Heart right ventricle (tissue), 16 donors: Measurements from ENCODE around the gene GALE. TPM values are rescaled to one million over a fixed set of nuclear protein-coding genes. Genes with fewer than 3 reads are reported as not detected.

Source experiments
- ATAC-seq, 8 donors: fragments of 200-7000 bp; cut with Tn5 transposase; one replicate each; pipeline ENCODE4 v1.9.1; 2020; ENCODE audit warnings: mild to moderate bottlenecking in 8 of 8, moderate library complexity in 8 of 8, moderate number of reproducible peaks in 1 of 8
- DNase-seq, 2 donors: peaks; one replicate each; pipeline ENCODE4 v3.0.0-alpha.2; 2020
- H3K27ac ChIP-seq, 10 donors: fragments of 200-600 bp; sonication (generic) in 2 of 10; one replicate each; pipeline versions ENCODE4 v1.5.0 to v1.8.0; 2020 to 2022; ENCODE audit warnings: mild to moderate bottlenecking in 3 of 10
- H3K27me3 ChIP-seq, 7 donors: fragments of 200-600 bp; one replicate each; pipeline ENCODE4 v1.8.0; 2021 to 2022; ENCODE audit warnings: mild to moderate bottlenecking in 2 of 7
- H3K36me3 ChIP-seq, 9 donors: fragments of 200-600 bp; sonication (generic) in 1 of 9; one replicate each; pipeline versions ENCODE4 v1.5.0 to v1.8.0; 2020 to 2022; ENCODE audit warnings: mild to moderate bottlenecking in 2 of 9
- H3K4me1 ChIP-seq, 9 donors: fragments of 200-600 bp; sonication (generic) in 1 of 9; one replicate each; pipeline versions ENCODE4 v1.5.0 to v1.8.0; 2020 to 2022; ENCODE audit warnings: mild to moderate bottlenecking in 4 of 9
- H3K4me3 ChIP-seq, 10 donors: fragments of 200-600 bp; sonication (generic) in 2 of 10; one replicate each; pipeline versions ENCODE4 v1.5.0 to v1.8.0; 2020 to 2022; ENCODE audit warnings: mild to moderate bottlenecking in 7 of 10, moderate library complexity in 2 of 10
- H3K9me3 ChIP-seq, 11 donors: fragments of 200-600 bp in 10 of 11; sonication (generic) in 2 of 11; one replicate each; pipeline versions ENCODE4 v1.5.0 to v1.8.0; 2013 to 2022; ENCODE audit warnings: mild to moderate bottlenecking in 2 of 11, control low read depth in 1 of 11, moderate library complexity in 1 of 11
- CTCF ChIP-seq, 9 donors: fragments of 200-600 bp; sonication (generic) in 2 of 9; IDR thresholded peaks; one replicate each; pipeline versions ENCODE4 v1.5.0 to v1.8.0; 2021 to 2022; ENCODE audit warnings: antibody characterized with exemption in 9 of 9, mild to moderate bottlenecking in 5 of 9, moderate library complexity in 1 of 9
- WGBS, 2 donors: extraction: QIAGEN DNeasy Blood & Tissue Kit; methylation state at CpG; one replicate each; pipeline ENCODE4 v1.1.7; 2013; ENCODE audit warnings: inconsistent platforms in 1 of 2; 5-methylcytosine and 5-hydroxymethylcytosine counted together
- intact Hi-C, 10 donors: fragments of 100-400 bp; cut with DNase I; formaldehyde crosslinking; loops; one replicate each; pipeline versions ENCODE4 v1.11.1 to v1.14.2; 2022
- polyA plus RNA-seq, 2 donors: library from polyadenylated mRNA; stranded (reverse); fragments of 200-250 nt; gene quantifications; one replicate each; pipeline ENCODE4 v1.2.3, GENCODE V29; 2013
- total RNA-seq, 10 donors: library from RNA; stranded (reverse); fragmentation: NEBNext Ultra II Directional in 3 of 10; extraction: Animal tissue kit (Norgen Biotek cat#: 25700) in 3 of 10; gene quantifications; one replicate each; pipeline versions ENCODE4 v1.2.1 to v1.2.4, GENCODE V29; 2021 to 2023
- donor health status: Arrhythmogenic right ventricular cardiomyopathy.
- donor health status: ischemic (EF 13 %, LVEDD 7.1; RV severe dilation, severe dysfunction).
- donor health status: healthy with polysubstance abuse.
- donor health status: DM: no; HTN: yes; CAD: no.
- donor health status: DM: no; HTN: no; CAD: no.
- donor health status: ischemic (EF 25% LVEDD 6.9; RV normal size, moderate dysfunction).
- donor health status: ischemic (EF 25% LVEDD 5.7; RV mildly dilated, moderate dysfunction).
- donor health status: healthy.
- donor health status: DM: yes; HTN: yes; CAD: no.
- donor health status: Ischemic cardiomyopathy.
- donor health status: ischemic (EF 35%, LVEDD 5.7; RV mildly dilated, moderate dysfunction).
- donor health status: nonischemic (EF 11% LVEDD 7.7; RV severe dilation, severe dysfunction).
- donor health status: DM: yes; HTN: yes; CAD: no.
- donor health status: PGD.
- donor health status: ischemic (EF 29% LVEDD 5.4; RV normal size, mild dysfunction).
- donor health status: nonischemic (EF 23%, LVEDD 6.1; RV moderate dilation, normal function).

GALE gene
- total and polyA plus RNA-seq, 12 donors: 5.3 to 22.2 (median 8.3) TPM

- Histone ChIP-seq H3K4me3 (peak overlapping the region in 3 of 10 donors; percentile 81 to 98 (median 85)), H3K27me3 (no peaks in the 10 kb centered on the region), H3K9me3 (no peaks in the 10 kb centered on the region), H3K4me1 (peaks cover 9 to 41% (median 22%) of the 10 kb centered on the region in 9 donors), H3K36me3 (peaks cover 0 to 54% (median 8%) of the 10 kb centered on the region in 9 donors), H3K27ac (peak overlapping the region in 1 of 10 donors; percentile 42)
- DNase-seq: no peak
- no peak for ATAC-seq
- 80 to 83% methylated on average over 3 of the region's 3 CpGs for WGBS, 2 donors
- intact Hi-C loops: loop anchor here in 4 of 10 donors (5.0 to 10.0 kb wide), 3 partner anchors 85 to 245 kb away; partner anchors contain the start of gene FUCA1 (in 4 of the 4)
- no peak for TF ChIP-seq CTCF (IDR thresholded peaks at IDR 0.05)
Observed at GRCh38 chr1:23779826-23780371, 20.7 kb downstream of the GALE start.

GRCh38 chr1:23777979-23778814 lies 22.4 kb downstream of the GALE start, which contains the start of gene PITHD1:
PITHD1 (plus strand) TSS chr1:23778418; CDS start chr1:23778516, 98 bp downstream.
- no peak for TF ChIP-seq CTCF (IDR thresholded peaks at IDR 0.05)
- H3K4me1 ChIP-seq: peaks cover 9 to 45% (median 29%) of the 10 kb centered on the region in 9 donors
- intact Hi-C loops: loop anchor here in 5 of 10 donors (2.0 to 10.0 kb wide), 4 partner anchors 87 to 247 kb away; partner anchors contain the start of gene FUCA1 (in 4 of the 5)
- H3K27me3 ChIP-seq: no peaks in the 10 kb centered on the region
- H3K36me3 ChIP-seq: peaks cover 0 to 37% (median 8%) of the 10 kb centered on the region in 9 donors
- H3K27ac ChIP-seq: peak within 1 kb of the TSS; percentile 44 to 94 (median 90)
- peak; percentile 78 to 81 for DNase-seq
- H3K9me3 ChIP-seq: no peaks in the 10 kb centered on the region
- ATAC-seq: peak; percentile 86 to 94 (median 92)
- WGBS, 2 donors: 0% methylated on average over 66 to 86 of the region's 91 CpGs
- peak within 1 kb of the TSS; percentile 74 to 100 (median 91) for H3K4me3 ChIP-seq

GRCh38 chr1:23776217-23776616 lies 24.3 kb downstream of the GALE start:
- Histone ChIP-seq H3K4me3 (no peak overlapping the region), H3K27me3 (no peaks in the 10 kb centered on the region), H3K36me3 (peaks cover 0 to 26% (median 0%) of the 10 kb centered on the region in 9 donors), H3K9me3 (no peaks in the 10 kb centered on the region), H3K4me1 (peaks cover 9 to 59% (median 29%) of the 10 kb centered on the region in 9 donors), H3K27ac (no peak overlapping the region)
- no peak for DNase-seq
- ATAC-seq: no peak
- TF ChIP-seq CTCF (IDR thresholded peaks at IDR 0.05): no peak
- WGBS, 2 donors: 86 to 88% methylated on average over 2 of the region's 2 CpGs
- intact Hi-C loops: loop anchor here in 5 of 10 donors (2.0 to 10.0 kb wide), 4 partner anchors 89 to 249 kb away; partner anchors contain the start of gene FUCA1 (in 4 of the 5)

- DNase-seq (no peak), ATAC-seq (no peak)
- intact Hi-C loops: loop anchor here in 6 of 10 donors (5.0 to 10.0 kb wide), 4 partner anchors 90 to 250 kb away; partner anchors contain the start of gene FUCA1 (in 5 of the 6)
- no peak overlapping the region for H3K27ac ChIP-seq
- H3K9me3 ChIP-seq: no peaks in the 10 kb centered on the region
- no peak overlapping the region for H3K4me3 ChIP-seq
- no peak for TF ChIP-seq CTCF (IDR thresholded peaks at IDR 0.05)
- WGBS, 2 donors: 74 to 81% methylated on average over 6 of the region's 6 CpGs
- no peaks in the 10 kb centered on the region for H3K27me3 ChIP-seq
- H3K36me3 ChIP-seq: peaks cover 0 to 22% (median 9%) of the 10 kb centered on the region in 9 donors
- peaks cover 5 to 52% (median 21%) of the 10 kb centered on the region in 9 donors for H3K4me1 ChIP-seq
Observed at GRCh38 chr1:23774174-23774880, 26.2 kb downstream of the GALE start.
